HFF-Myc (cell line): ENCODE results near the gene PAK6.

ENCODE experiments used
- DNase-seq: peaks from one replicate; pipeline ENCODE4 v3.0.0-alpha.2; 2011; ENCODE audit warnings: low read depth; ENCODE audit errors: extremely low read depth
- H3K4me3 ChIP-seq: replicated peaks from 2 replicates; pipeline ENCODE4 v1.5.1; 2011; ENCODE audit warnings: low read depth, mild to moderate bottlenecking, control low read depth, low read length
- CTCF ChIP-seq: IDR thresholded peaks from 2 replicates; pipeline ENCODE4 v1.5.1; 2012; ENCODE audit warnings: mild to moderate bottlenecking, low read depth, low read length, control low read depth; ENCODE audit errors: missing control alignments

Gene PAK6

GRCh38 chr15:40302981-40303380 lies 64.1 kb downstream of the PAK6 start:
- no peak for TF ChIP-seq CTCF
- DNase-seq, result no peak
- H3K4me3 ChIP-seq, result no peak overlapping the region

- TF ChIP-seq CTCF, result no peak
- no peak overlapping the region for H3K4me3 ChIP-seq
- DNase-seq, result no peak
Measured at GRCh38 chr15:40303576-40303975, 64.7 kb downstream of the PAK6 start.

- no peak overlapping the region for H3K4me3 ChIP-seq
- TF ChIP-seq CTCF, result no peak
- DNase-seq, result no peak
Measured at GRCh38 chr15:40305281-40305680, 66.4 kb downstream of the PAK6 start.

- DNase-seq, result no peak
- TF ChIP-seq CTCF, result no peak
- no peak overlapping the region for H3K4me3 ChIP-seq
Measured at GRCh38 chr15:40306371-40306770, 67.5 kb downstream of the PAK6 start.

- no peak overlapping the region for H3K4me3 ChIP-seq
- no peak for TF ChIP-seq CTCF
- no peak for DNase-seq
Measured at GRCh38 chr15:40306908-40307307, 68.0 kb downstream of the PAK6 start.

- no peak within 1 kb of the TSS for H3K4me3 ChIP-seq
- TF ChIP-seq CTCF, result peak; percentile 36
- no peak for DNase-seq
Measured at GRCh38 chr15:40307421-40308211, 68.8 kb downstream of the PAK6 start, which contains the start of gene PLCB2. Gene PLCB2 (minus strand): TSS chr15:40307935. CDS start chr15:40307672, 263 bp downstream.
